NCI-H748 (cell line): Measurements from ENCODE around the gene UVRAG.

ENCODE experiments used
- DNase-seq: peaks from one replicate; lab custom pipeline; 2025; ENCODE audit not compliant: unreplicated experiment; lab: John Stamatoyannopoulos, UW

Gene UVRAG

DNA sequence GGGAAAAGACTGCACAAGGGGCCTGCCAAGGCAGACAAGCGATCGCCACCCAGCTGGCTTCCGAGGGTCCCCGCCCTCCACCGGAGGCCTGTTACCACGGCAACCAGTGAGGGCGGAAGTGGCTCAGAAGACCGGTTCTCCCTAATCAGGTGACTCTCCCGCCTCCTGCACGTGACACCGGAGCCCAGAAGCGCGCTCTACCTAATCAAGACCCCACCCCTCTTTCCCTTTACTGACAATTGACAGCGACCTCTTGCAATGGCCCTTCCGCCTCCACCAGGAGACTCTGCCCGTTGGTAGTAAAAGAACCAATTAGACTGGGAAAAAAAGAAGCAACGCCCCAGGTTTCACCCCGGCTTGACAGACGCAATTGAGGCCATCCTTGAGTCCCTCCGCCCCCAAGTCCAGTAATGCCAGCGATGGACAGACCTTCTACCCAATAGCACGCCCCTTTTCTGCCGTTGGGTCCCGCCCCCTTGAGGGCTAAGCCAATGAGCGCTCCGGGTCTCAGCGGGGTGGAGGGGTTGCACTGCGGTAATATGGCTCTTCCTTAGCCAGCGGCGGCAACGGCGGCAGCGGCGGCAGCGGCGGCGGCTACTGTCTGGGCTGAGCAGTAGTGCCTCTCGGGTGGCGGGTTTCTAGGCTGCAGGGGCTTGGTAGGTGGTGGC lies at the start of gene UVRAG:
TSS of gene UVRAG (plus strand) at position 534 of the 668 bp plus-strand sequence. CDS start 198 bp downstream, outside the sequence.
- peak; percentile 100 for DNase-seq

DNA sequence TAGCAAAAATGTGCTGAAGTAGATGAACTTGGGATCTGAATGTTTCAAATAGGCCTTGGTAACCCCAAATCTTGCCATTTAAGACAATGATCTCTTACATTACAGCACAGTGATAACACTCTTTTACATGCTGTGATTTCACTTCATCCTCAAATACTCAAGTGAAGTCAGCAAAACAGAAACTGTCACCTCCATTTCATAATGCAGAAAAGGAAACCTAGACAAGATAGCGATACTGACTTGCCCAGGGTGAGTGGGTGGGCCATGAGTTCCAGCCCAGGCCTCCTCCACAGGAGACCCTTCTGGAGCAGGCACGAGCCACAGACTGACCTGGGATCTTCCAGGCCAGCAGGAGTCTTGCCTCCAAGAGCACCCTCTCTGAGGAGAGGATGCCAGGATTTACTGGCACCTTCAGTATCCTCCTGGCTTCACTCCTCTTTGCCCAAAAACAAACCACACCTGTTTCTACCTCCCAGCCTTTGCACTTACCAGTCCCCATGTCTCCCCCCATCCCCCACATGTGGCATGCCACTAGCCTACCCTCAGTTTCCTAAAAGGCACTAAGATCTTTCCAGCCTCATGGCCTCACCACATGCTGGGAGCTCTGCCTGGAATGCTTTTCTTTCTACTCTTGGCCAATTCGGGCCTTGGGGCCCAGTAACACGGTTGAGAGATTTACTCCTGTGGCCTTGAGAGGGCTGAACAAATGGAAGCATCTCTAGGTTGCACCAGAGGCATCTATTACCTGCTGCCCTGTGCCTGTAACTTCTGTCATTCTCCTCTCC lies 48.4 kb upstream of the UVRAG start:
- DNase-seq, result no peak

DNA sequence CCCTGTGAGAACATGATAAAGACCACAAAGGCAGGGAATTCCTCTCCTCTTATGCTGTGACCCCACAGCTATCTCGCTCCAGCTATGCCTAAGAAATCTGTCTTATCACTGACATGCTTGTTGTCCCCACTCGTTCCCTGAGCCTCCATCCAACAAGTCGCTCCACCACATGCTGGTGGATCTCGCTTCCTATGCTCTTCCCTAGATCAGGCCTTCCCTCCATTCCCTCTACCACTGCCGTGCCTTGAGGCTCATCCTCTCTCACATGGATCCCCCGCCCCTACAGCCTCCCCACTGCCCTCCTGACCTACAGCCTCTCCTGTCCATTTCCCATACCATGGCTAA lies 47.8 kb upstream of the UVRAG start:
- DNase-seq, result no peak

DNA sequence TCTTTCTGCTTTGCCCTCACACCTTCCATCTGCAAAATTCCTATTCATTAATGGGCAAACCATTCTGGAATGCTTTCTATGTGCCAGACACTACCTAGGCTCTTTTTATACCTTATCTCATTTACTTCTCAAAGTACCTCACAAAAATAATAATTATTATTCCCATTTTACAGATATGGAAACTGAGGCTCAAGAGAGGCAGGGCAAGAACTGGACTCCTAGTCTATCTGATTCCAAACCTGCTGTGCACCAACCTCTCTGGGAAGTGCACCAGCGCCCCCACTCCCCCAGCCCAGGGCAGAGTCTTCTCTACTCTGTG lies 47.3 kb upstream of the UVRAG start:
- no peak for DNase-seq

DNA sequence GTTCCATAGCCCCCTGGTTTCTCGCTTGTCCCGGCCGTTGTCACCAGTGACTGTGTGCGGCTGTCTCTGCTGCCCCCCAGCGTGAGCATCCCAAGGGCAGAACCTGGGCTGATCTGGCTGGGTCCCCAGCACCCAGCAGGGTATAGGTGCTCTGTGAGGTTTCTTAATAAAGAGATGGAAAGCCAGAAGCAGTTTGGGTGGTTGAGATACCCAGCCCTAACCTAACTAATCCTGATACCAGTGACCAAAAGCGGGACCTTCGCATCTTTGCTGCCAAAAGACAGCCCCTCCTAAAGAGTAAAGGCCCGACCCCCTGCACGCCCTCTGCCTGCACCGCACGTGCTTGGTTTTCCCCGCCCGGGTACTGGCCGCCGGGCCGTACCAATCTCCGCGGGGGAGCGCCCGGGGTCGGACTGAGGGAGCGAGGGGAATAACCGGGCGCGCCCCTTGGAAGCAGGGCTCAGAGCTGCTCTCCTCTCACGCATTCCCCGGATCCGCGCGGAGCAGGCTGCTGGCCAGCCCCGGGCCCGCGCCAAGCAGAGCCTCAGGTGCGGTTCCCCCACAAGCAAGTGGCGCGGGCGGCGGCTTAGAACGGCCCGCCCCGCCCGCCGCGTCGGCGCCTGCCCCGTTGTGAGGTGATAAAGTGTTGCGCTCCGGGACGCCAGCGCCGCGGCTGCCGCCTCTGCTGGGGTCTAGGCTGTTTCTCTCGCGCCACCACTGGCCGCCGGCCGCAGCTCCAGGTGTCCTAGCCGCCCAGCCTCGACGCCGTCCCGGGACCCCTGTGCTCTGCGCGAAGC lies 46.7 kb upstream of the UVRAG start, which contains the start of gene DGAT2:
TSS of gene DGAT2 (plus strand) at position 667 of the 797 bp plus-strand sequence. CDS start 214 bp downstream, outside the sequence.
- peak; percentile 85 for DNase-seq

DNA sequence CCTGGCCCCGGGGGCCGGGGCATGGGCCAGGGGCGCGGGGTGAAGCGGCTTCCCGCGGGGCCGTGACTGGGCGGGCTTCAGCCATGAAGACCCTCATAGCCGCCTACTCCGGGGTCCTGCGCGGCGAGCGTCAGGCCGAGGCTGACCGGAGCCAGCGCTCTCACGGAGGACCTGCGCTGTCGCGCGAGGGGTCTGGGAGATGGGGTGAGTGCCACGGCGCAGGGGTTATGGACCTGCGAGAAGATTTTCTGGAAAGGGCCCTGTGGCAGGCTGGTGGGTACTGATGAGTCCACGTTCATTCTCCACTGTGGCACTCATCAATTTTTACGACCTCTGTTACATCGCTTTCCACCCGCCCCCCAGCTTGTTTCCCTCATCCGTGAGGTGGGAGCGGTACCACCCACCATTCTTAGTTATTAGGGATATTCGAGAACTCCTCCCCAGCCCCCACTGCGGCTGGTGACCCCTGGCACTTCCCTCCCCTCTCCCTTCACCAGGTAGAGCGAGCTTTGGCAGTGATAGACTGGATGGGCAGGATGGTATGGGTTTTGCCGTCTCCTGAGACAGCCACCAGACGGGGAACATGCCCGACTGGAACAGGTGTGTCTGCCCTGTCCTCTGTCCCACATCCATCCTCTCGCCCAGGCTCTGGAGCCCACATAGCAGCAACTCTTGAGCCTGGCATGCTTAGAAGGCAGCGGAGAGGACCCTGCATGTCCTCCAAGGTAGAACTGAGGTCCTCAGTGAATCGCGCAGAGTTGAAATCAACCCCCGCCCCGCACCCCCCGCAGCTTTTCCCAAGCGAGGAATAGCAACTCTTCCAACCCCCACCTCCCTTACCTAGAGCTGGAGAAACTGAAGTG lies 45.9 kb upstream of the UVRAG start:
- DNase-seq, result peak; percentile 70

DNA sequence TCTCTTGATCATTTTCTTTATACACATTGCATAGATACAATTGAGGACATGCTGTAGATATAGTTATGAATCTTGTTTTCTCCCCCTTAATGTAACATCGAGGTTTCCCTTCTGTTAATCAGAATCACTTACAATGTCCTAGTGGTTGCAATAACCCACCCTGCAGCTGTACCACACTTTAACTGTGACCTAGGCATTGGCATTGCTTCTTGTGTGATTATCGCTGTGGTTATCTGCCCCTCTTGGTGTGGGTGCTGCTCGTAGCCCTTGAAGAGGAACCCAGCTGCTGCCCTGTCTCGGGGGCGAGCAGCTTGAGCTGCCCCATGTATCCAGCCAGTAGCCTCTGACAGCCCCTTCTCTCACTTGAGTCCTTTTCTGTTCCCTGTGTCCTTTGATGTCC lies 44.9 kb upstream of the UVRAG start:
- no peak for DNase-seq

DNA sequence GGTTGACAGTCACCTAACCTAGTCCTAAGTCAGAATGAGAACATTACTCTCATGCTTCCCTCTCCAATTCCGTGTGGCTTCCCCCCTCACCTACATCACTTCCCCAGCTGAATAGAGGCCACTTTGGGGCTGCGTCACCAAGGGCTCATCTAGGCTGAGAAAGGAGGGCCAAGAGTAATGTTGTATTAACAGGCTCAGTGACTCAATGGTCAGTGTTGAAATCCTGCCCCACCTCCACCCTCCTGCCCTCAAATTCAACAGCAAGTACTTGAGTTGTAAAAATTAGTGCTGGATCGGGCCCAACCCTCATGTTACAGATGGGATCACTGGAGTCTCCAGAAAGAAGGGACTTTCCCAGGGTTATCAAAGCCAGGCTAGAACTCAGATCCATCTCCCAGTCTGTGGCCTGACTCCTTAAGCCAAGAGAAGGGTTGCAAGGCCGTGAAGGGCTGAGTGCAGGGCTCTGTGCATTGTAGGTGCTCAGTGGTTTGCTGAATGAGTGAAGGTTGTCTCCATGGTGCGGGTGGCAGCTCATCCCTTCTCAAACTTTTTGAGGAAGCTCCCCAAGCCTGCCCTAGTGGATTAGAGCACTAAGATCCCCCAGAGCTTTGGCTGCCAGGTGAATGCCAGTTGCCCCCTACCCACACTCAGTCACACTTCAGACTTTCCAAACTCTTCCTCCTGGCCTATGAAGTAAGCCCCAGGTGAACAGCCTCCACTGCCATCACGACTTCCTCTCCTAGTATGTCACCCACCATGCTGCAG lies 43.2 kb upstream of the UVRAG start:
- no peak for DNase-seq

DNA sequence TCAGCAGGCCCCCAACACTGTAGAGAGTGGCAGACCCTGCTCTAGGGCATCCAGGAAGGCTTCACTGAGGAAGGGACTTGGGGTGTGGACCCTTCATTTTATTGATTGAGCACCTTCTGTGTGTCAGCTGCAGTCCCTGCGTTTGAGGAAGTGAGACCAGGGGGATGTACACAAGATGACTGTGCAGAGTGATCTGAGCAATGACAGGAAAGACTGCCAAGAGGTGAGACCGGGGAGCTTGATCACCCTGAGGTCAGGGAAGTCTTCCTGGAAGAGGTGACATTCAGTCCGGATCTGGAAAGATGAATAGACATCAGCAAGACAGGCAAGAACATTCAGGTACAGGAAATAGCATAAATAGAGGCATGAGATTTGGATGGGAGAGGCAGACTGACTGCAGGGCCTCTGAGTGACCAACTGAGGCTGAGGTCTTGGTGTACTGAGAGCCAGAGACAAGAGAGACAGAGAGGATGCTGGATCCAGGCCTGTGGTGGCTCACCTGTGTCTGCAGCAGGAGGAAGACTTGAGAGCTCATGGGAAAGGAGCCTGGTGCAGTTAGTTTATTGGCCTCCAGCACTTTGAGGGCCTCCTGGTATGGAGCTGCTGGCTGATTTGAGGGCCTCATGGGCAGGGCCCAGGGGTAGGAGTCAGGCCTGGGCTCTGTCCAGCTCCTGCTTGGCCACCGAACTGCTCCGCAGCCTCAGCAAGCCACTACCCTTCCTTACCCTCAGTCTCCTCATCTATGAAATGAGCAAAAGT lies 41.2 kb upstream of the UVRAG start:
- DNase-seq, result no peak

DNA sequence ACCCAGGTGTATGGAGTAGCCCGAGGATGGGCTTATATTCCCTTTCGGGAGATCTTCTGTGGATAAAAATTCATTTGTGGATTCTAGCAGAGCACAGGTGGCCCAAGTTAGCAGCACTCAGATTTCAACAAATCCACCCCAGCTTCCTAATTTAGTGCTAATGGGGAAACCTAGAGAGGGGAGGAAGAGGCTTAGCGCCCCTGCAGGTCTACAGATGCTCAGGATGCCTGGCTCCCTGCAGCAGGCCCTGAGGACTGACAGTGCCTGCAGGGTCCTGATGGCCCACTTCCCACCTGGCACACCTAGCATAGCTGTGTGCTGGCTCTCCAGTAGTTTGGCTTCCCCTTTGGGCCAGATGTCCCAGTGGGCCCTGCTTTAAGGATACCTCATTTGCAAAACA lies 40.0 kb upstream of the UVRAG start:
- no peak for DNase-seq

DNA sequence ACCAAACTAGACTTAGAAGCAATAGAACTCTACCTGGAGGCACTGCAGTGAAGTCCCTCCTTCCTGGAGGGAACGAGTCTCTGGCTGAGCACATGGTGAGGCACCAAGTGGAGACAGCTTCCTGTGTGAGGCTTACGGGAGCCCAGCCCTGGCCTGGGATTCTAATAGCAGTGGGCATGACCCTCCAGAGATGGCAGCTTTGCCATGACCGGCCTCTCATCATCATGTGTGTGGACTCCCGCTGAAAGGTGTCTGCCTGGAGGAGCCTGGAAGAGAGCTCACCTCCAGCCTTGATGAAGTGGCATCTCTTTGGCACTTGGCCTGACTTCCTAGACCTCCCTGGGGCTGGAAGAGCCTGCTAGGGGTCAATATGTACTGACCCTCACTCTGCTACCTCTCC lies 38.5 kb upstream of the UVRAG start:
- DNase-seq, result no peak

DNA sequence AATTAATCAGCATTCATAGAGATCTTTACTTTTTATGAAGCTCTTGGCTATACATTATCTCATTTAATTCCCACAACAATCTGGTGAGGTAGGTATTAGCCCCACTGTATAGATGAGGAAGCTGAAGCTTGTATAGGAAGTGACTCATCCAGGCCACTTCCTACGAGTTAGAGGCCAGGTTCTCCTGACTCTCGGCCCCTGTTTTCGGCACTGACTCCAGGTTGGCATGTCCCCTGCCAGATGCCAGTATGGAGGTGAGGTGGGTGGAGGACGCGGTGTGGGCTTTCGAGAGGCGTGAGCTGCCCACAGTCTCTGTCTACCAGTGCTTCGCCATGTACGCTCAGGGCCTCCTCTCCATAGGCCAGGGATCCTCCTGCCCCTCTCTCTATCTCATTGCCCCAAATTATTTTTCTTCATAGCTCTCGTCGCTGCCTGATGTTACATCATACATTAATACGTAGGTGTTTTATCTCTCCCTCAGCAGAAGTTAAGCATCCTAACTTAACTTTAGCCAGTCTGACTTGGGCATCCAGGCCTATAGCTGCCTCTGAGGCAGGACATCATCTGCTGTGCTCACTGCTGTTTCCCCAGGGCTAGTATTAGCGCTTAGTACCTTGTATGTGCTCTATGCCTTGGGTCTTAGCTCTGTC lies 37.4 kb upstream of the UVRAG start:
- DNase-seq, result no peak

DNA sequence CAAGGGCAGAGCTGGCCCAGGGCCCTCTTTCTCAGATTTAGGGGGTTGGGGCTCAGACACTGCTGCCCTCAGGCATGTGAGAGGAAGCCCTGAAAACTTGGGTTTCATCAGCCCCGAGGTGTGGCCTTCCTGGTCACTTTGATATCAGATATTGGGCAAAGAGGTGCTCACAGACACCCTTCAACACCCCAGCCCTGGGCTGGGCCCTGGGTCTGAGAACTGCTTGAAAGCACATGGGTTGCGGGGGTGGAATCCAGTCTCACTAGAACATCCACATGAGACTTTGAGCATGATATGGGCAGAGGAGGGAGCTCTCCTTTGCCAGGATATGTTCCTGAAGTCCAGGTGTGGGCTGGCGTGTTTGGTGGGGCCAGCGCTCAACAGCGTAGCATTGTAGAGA lies 36.0 kb upstream of the UVRAG start:
- no peak for DNase-seq

DNA sequence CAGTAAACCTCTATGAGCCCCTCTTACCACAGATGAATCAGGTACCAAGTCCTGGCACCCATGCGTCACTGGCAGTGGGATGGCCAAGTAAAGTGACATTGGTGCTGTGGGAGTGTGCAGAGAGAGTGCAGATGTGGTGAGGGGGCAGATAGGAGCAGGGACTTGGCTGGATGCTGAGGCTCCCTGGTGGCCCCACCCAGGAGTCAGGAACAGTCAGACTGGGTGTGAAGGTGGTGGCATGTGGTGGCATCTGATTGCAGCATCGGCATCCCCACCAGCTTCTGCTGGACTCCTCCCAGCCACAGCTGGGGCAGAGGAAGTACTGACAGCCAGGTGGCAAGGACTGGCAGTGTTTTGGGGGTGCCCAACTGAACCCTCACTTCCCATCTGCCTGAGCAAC lies 35.0 kb upstream of the UVRAG start:
- DNase-seq, result no peak

DNA sequence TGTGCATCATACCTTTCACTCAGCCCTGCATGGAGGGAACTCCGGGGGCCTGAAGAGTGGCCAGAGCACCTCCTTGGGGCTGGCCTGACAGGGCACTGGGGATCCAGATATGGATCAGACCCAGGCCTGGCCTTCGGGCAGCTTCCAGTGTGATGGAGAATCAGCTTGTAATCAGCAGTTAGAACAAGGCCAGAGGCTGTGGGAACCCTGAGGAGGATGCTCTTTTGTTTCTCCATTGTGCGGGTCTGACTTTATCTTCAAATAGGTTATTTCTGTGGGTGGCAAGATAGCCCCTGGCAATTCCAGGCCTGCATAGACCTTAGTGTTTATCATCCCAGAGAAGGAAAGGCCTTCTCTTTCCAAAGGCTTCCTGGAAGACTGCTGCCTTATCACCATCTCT lies 34.1 kb upstream of the UVRAG start:
- no peak for DNase-seq

DNA sequence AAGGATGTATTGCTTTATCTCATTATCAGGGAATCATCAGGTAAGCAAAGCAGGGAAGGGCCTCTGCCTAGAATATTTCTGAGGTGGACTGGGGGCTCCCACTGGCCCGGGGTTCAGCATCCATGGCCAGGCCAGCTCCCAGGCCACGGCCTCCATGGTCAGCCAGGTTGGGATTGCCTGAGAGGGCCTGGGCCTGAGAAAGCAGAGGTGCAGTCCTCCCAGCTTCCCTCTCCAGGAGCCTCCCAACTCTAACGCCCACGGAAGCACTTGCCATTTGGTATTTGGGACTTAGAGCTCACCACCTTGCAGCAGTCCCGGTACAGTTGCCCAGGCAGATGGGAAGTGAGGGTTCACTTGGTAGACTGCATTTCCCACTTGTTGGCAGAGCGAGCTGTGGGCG lies 33.7 kb upstream of the UVRAG start:
- no peak for DNase-seq

DNA sequence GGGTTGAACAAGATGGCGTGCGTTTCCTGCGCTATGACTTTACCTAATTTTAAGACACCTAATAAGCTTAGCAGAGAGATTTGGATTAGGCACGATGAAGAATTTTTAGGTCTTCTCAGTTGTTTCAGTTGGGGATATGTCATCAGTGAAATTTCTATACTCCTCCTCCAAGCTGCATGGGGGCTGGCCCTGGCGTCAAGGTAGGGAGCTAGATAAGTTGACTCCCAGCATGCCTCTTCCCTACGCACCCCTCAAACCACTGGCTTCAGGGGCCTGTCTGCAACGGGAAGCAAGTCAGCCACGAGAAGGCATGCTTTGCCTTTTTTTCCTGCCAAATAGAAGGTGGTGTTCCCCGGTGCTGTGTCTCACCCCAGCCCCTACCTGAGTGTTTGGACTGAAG lies 33.2 kb upstream of the UVRAG start:
- DNase-seq, result no peak

DNA sequence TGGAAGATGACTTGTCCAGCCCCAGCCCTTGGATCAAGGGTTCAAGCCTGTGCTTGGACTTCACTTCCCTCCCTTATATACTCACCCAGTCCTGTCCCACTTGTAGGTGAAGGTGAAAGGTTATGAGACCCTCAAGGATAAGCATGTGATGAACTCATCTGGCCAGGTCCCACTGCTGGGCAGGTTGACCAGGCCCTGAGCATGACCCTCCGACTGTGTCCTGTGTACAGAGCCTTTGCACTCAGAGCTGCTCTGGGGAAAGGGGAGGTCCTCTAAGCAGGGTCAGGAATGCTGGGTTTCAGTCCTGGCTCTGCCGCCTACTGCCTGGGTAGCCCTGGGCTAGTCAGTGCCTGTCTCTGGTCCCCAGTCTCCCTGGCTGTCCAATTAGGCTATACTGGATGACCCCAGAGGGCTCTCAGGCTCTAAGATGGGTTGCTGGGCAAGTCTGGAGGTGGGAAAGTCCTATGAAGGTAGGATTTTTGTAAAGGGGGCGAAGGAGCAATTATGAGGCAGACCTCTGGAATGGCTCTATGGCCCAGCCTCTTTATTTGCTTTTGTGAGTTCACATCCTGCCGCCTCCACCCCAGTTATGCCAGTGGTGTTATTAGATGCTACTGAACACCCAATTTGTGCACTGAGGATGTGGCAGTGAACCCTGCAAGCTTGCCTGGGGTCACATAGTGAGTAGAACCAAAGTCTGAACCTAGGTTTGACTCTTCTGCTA lies 32.3 kb upstream of the UVRAG start:
- DNase-seq, result no peak
